ENCODE results near the gene CADPS. TPM values are rescaled to one million over a fixed set of nuclear protein-coding genes. Genes with fewer than 3 reads are reported as not detected.

CADPS gene
- total RNA-seq, 2 experiments from 2014 or later = 61.3 to 68.6 TPM

DNA sequence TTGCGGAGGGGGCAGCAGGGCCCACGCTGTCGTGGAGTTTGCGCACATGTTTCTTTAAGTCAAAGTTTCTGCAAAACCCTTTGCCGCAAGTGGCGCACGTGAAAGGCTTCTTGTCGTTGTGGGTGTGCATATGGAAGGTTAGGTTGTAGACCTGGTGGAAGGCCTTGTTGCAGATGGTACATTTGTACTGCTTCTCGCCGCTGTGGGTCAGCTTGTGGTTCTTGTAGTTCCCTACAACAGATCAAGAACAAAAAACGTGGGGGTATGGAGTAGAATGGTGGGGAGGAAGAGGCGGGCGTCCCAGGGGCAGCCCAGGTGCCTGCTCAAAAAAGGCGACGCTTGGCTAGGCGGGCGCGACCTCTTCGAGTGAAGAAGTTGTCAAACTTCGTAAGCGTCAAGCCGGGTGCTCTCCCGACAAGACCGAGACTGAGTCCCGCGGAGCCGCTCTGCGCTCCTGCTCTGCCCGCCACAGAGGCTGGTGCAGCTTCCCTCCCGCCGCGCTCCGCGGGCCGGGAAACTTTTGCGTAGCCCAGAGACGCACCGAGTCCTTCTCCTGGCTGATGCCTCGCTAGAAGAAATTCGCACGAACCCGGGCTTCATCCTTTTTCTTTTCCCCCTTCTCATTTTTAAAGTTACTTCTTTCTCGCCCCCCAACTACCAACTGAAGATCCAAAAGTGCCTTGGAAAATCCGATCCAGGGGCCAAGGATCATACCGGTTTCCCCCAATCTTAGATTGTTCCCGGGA is 504.9 kb downstream of the CADPS start:
- ChIA-PET POLR2A (no interaction called here), CTCF (ENCODE audit: unreplicated experiment) (no interaction called here)
- no peak overlapping the region for H2AFZ ChIP-seq (ENCODE audit: low read length)
- H3K4me1 ChIP-seq (ENCODE audit: insufficient read depth, low read length, poor library complexity, severe bottlenecking) = no peaks in the 10 kb centered on the region
- no peaks in the 10 kb centered on the region for H3K9me2 ChIP-seq (ENCODE audit: insufficient read depth, low read length)
- H3K36me3 ChIP-seq (ENCODE audit: insufficient read depth, low read length) = no peaks in the 10 kb centered on the region
- BruUV-seq (replicated peaks) = no TSS peak
- no peak overlapping the region for H3K4me3 ChIP-seq (ENCODE audit: low read depth, low read length, poor library complexity, severe bottlenecking)
- H3K9me3 ChIP-seq (ENCODE audit: low read length) = no peaks in the 10 kb centered on the region
- DNase-seq (ENCODE audit: low spot score) = no peak
- H3K79me2 ChIP-seq (ENCODE audit: insufficient read depth, low read depth, low read length) = no peaks in the 10 kb centered on the region
- no peak overlapping the region for H3K4me2 ChIP-seq (ENCODE audit: low read length)
- H4K20me1 ChIP-seq (ENCODE audit: insufficient read depth, low read length) = no peaks in the 10 kb centered on the region
- TF ChIP-seq, protein P1, sequence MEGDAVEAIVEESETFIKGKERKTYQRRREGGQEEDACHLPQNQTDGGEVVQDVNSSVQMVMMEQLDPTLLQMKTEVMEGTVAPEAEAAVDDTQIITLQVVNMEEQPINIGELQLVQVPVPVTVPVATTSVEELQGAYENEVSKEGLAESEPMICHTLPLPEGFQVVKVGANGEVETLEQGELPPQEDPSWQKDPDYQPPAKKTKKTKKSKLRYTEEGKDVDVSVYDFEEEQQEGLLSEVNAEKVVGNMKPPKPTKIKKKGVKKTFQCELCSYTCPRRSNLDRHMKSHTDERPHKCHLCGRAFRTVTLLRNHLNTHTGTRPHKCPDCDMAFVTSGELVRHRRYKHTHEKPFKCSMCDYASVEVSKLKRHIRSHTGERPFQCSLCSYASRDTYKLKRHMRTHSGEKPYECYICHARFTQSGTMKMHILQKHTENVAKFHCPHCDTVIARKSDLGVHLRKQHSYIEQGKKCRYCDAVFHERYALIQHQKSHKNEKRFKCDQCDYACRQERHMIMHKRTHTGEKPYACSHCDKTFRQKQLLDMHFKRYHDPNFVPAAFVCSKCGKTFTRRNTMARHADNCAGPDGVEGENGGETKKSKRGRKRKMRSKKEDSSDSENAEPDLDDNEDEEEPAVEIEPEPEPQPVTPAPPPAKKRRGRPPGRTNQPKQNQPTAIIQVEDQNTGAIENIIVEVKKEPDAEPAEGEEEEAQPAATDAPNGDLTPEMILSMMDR (conservative IDR thresholded peaks at IDR 0.05; ENCODE audit: low read length) = no peak
- no peak for TF ChIP-seq EZH2phosphoT487 (IDR thresholded peaks at IDR 0.05; ENCODE audit: borderline replicate concordance, low read depth, low read length)
- H3K27ac ChIP-seq (ENCODE audit: low read depth, low read length, poor library complexity, severe bottlenecking) = no peak overlapping the region
- intact Hi-C loops (cut with micrococcal nuclease; ENCODE audit: unreplicated experiment) = no loop called here

DNA sequence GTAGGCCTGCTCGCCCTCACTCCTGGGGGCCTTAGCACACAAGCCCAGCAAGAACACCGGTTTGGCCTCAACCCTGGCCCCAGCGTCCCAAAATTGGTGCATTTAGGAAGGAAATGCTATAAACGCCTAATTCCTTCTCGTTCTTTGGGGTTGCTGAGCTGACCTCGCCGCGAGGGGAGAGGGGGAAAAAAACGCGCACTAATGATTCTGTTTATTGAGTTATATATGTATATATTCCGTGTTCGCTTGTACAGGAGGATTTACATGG is 505.8 kb downstream of the CADPS start:
- no peak overlapping the region for H3K27ac ChIP-seq (ENCODE audit: low read depth, low read length, poor library complexity, severe bottlenecking)
- intact Hi-C loops (cut with micrococcal nuclease; ENCODE audit: unreplicated experiment) = no loop called here
- H3K79me2 ChIP-seq (ENCODE audit: insufficient read depth, low read depth, low read length) = no peaks in the 10 kb centered on the region
- H3K4me2 ChIP-seq (ENCODE audit: low read length) = no peak overlapping the region
- CTCF ChIA-PET (ENCODE audit: unreplicated experiment) = no interaction called here
- H4K20me1 ChIP-seq (ENCODE audit: insufficient read depth, low read length) = no peaks in the 10 kb centered on the region
- H3K4me1 ChIP-seq (ENCODE audit: insufficient read depth, low read length, poor library complexity, severe bottlenecking) = no peaks in the 10 kb centered on the region
- no TSS peak for BruUV-seq (replicated peaks)
- no peak overlapping the region for H2AFZ ChIP-seq (ENCODE audit: low read length)
- H3K9me2 ChIP-seq (ENCODE audit: insufficient read depth, low read length) = no peaks in the 10 kb centered on the region
- DNase-seq (ENCODE audit: low spot score) = no peak
- no peak overlapping the region for H3K4me3 ChIP-seq (ENCODE audit: low read depth, low read length, poor library complexity, severe bottlenecking)
- H3K9me3 ChIP-seq (ENCODE audit: low read length) = no peaks in the 10 kb centered on the region
- TF ChIP-seq, protein P1 (conservative IDR thresholded peaks at IDR 0.05; ENCODE audit: low read length) = no peak
- TF ChIP-seq EZH2phosphoT487 (IDR thresholded peaks at IDR 0.05; ENCODE audit: borderline replicate concordance, low read depth, low read length) = no peak
- POLR2A ChIA-PET = interaction anchor here (0.7 kb wide), 1 partner anchor 22 kb away, joined by 3 read pairs; no protein-coding TSS in a partner anchor
- no peaks in the 10 kb centered on the region for H3K36me3 ChIP-seq (ENCODE audit: insufficient read depth, low read length)

DNA sequence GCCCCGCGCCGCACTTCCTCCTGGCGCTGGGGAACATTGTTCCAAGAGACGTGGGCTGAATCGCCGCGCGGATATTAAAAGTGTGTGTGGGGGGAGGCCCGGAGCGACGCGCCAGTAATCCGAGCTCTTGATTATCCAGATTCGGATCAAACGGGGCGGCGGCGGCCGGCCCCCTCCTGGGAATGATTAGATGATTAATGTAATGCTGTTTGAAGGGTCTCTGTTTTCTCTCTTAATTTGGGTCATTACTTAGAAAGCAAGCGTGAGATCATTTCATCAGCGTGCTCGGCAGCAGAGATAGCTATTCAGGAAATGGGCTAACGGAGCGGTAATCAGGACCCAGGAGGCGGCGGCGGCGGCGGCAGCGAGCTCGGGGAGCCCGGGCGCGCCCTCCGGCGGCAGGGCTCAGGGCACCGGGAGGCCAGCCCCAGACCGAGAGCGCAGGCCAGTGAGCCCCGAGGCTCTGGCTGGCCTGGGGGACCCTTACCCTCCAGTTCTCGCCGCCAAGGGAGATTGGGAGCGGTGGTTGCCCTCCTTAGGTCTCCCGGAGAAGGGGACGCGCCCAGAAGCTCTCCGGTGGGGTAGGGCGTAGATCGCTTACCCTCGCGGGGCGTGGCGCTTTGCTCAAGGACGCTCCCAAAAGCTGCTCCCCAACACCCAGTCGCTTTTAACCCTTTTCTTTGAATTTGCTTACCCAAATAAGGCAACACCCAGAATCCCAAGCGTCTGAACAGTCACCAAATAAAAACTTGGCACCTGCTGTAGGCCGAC is 506.3 kb downstream of the CADPS start:
- Histone ChIP-seq H3K9me3 (ENCODE audit: low read length) (no peaks in the 10 kb centered on the region), H2AFZ (ENCODE audit: low read length) (no peak overlapping the region), H3K27ac (ENCODE audit: low read depth, low read length, poor library complexity, severe bottlenecking) (no peak overlapping the region), H4K20me1 (ENCODE audit: insufficient read depth, low read length) (no peaks in the 10 kb centered on the region), H3K4me2 (ENCODE audit: low read length) (no peak overlapping the region), H3K9me2 (ENCODE audit: insufficient read depth, low read length) (no peaks in the 10 kb centered on the region), H3K36me3 (ENCODE audit: insufficient read depth, low read length) (no peaks in the 10 kb centered on the region), H3K4me1 (ENCODE audit: insufficient read depth, low read length, poor library complexity, severe bottlenecking) (no peaks in the 10 kb centered on the region), H3K79me2 (ENCODE audit: insufficient read depth, low read depth, low read length) (no peaks in the 10 kb centered on the region), H3K4me3 (ENCODE audit: low read depth, low read length, poor library complexity, severe bottlenecking) (no peak overlapping the region)
- no peak for TF ChIP-seq EZH2phosphoT487 (IDR thresholded peaks at IDR 0.05; ENCODE audit: borderline replicate concordance, low read depth, low read length)
- TF ChIP-seq, protein P1 (conservative IDR thresholded peaks at IDR 0.05; ENCODE audit: low read length) = no peak
- ChIA-PET CTCF (ENCODE audit: unreplicated experiment) (no interaction called here), POLR2A (interaction anchor here (0.7 kb wide), 1 partner anchor 23 kb away, joined by 3 read pairs; no protein-coding TSS in a partner anchor)
- no peak for DNase-seq (ENCODE audit: low spot score)
- intact Hi-C loops (cut with micrococcal nuclease; ENCODE audit: unreplicated experiment) = no loop called here
- BruUV-seq (replicated peaks) = no TSS peak

All from OCI-LY7 (cell line).